Measurements from ENCODE around the gene PPP1R1B.

Gene PPP1R1B

GRCh38 chr17:39684369-39685192 is 57.8 kb downstream of the PPP1R1B start:
- no peak overlapping the region for H3K9ac ChIP-seq (ENCODE audit: low read length in 2 of 2)
- H3K9me3 ChIP-seq (ENCODE audit: control insufficient read depth in 2 of 2, low read length in 2 of 2): no peaks in the 10 kb centered on the region
- no peak overlapping the region for H3K27ac ChIP-seq (ENCODE audit: low read length)
- H3K4me3 ChIP-seq (ENCODE audit: low read length in 2 of 2): no peak overlapping the region
- peaks cover 9 to 14% of the 10 kb centered on the region in 2 donors for H3K36me3 ChIP-seq (ENCODE audit: control insufficient read depth in 2 of 2, insufficient read depth in 2 of 2, low read length in 2 of 2)
- H3K4me1 ChIP-seq (ENCODE audit: control insufficient read depth, insufficient read depth, low read length): peaks cover 7% of the 10 kb centered on the region
- H3K27me3 ChIP-seq (ENCODE audit: control insufficient read depth in 1 of 2, insufficient read depth in 2 of 2, low read length in 2 of 2): no peaks in the 10 kb centered on the region
